GM19193 (cell line): Measurements from ENCODE around the gene RPLP2.

Source experiments
- POLR2A ChIP-seq: IDR thresholded peaks from 4 replicates; pipeline ENCODE4 v1.6.1; 2011; ENCODE audit not compliant: insufficient read depth, insufficient read length; ENCODE audit errors: extremely low read depth

RPLP2 gene

DNA sequence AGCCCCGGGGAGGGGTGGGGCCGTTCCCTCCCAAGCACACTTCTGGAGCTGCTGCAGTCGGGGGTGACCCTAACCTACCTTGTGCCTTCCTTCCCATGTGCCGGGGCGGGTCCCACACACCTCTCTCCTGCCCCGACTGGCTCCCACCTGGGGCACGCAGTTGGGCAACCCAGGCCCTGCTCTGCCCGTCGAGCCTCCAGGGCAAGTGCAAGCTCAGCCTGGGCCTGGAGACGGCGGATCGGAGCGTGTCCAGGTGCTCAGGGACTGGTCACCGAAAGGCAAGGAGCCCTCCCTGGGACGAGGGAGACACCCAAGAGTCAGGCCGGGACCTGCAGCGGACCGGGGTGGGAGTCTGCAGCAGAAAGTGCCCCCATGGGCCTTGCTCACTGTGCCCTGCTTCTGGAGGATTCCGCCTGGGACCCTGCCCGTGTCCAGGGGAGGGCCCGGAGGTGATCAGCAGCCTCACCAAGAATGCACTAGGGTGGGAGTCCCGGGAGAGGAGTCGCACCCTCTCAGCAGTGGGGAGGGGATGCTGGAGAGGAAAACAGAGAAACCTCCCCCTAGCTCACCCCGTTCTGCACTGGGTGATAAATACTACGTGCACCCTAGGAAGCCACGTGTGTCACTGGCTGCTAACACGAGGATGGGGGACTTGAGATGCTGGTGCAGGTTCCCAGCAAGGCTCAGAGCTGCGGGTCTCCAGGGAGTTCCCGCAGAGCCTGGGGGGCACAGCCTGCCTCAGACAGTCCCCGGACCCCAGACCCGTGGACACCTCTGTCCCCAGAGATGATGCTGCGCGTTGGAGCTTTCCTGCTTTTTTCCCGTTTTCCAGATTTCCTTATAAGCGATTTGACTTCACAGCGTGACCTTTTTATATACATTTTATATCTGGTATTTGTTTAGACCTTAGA lies 27.2 kb upstream of the RPLP2 start:
- no peak for TF ChIP-seq POLR2A

- TF ChIP-seq POLR2A, result no peak
Observed at GRCh38 chr11:783581-784015, 26.2 kb upstream of the RPLP2 start.

DNA sequence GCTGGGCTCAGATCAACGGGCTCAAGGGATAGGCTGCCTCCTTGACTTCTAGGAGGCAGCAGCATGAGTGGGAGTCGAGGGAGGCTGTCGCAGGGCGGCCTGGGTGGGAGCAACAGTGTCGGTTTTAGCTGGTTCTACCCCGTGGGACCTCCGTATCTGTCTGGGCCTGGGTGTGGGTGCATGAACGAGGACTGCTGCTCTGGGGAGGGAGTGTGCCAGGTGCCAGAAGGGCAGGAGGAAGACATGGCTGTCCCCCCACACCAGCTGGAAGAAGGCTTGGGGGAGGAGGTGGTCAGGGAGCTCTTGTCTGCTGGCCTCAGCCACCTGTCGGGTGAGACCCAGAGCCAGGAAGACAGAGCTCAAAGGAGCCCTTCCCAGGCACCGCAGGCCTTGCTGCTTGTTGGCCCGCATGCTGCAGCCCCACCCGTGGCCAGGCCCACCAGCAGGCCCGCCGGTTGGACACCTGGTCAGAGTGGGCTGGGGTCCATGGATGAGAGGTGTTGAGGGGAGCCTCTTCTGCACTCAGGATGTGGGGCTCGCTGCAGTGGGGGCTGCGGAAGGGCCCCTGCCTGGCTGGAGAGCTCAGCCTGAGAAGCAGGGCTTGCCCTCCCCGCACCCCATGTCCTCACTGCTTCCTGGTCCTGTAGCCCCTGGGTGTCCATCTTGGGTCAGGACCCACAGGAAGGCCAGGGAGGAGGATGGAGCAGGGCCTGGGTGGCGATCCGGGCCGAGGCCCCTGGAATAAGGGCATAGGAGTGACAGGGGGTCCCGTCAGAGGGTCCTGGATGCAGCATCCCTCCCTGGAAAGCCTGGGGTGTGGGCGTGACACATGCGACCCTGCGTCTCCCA lies 23.3 kb upstream of the RPLP2 start:
- no peak for TF ChIP-seq POLR2A

DNA sequence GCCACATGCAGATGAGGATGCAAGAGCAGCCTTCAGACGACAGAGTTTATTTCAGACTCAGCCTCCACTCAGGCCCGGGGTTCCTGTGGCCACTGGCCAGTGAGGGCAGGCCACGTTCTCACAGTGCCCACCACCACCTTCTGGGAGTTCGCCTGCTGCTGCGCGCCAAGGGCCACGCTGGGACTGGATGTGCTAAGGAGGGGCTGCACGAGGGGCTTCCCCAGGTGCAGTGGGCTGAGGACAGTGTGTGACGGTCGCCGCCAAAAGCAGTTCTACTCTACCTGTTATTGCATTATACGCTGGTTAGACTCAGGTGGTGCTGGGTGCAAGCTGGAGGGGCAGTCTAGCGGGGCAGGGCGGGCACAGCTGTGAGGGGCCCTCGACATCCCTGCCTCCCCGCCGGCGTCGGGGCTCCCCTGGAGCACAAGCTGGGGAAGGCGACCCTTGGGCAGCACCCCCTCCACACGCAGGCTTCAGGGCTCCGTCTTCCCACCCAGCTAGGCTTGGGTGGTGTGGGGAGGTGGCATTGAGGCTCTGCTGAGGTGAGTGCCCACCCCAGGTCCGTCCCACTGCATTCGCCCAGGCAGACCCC lies 22.6 kb upstream of the RPLP2 start:
- no peak for TF ChIP-seq POLR2A

DNA sequence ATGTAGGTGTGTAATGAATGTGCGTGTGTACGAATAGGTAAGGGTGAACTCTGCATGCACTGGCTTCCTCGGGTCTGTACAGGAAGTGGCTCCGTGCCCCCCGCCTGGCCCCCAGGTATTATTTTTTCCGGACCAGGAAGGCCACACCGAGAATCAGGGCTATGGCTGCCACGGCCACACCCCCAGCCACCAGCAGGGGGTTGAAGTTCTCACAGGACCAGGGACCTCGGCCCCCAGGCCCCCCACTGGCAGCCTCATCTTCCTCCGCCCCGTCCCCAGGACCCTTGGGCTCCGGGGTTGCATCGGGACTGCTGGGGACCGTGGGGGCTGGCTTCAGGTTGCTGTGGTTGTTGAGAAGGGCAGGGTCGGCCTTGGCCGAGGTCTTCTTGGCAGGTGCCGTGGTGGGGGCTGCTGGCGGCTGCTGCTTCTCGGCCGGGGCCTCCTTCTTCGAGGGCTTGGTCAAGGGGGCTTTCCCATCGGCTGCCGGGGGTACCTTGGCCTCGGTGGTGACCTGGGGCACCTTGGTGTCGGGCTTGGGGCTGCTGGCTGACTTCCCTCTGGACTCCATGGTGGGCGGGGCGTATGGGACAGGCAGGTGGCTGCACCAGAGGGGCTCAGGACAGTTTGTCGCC lies 21.6 kb upstream of the RPLP2 start:
- TF ChIP-seq POLR2A, result no peak

- no peak for TF ChIP-seq POLR2A
Observed at GRCh38 chr11:788953-789940, 20.5 kb upstream of the RPLP2 start.

GRCh38 chr11:789943-790342 lies 19.8 kb upstream of the RPLP2 start, which contains the start of gene CEND1:
TSS of gene CEND1 (minus strand) at chr11:790090. CDS start at chr11:788576, 1,514 bp downstream.
- TF ChIP-seq POLR2A, result no peak

- TF ChIP-seq POLR2A, result no peak
Observed at GRCh38 chr11:790721-791564, 18.8 kb upstream of the RPLP2 start.

GRCh38 chr11:791658-792534 lies 17.9 kb upstream of the RPLP2 start:
- no peak for TF ChIP-seq POLR2A

GRCh38 chr11:792535-792821 lies 17.3 kb upstream of the RPLP2 start:
- no peak for TF ChIP-seq POLR2A

DNA sequence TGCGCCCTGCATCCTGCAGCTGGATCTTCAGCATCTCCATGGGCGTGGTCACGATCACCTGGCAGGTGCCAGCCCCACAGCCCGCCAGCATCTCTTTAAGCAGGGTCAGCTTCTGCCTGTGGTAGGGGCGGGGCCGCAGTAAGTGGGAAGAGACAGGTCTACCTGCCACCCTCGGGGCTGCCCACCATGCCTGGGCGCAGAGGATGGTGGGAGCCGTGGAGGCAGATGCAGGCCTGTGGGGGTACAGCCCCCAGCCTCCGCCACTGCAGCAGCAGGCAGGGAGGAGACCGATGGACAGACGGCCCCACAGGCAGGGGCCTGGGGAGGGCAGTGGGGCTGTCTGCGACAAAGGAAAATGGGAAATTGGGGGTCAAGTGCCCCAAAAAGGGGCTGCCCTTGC lies 16.9 kb upstream of the RPLP2 start:
- no peak for TF ChIP-seq POLR2A

- TF ChIP-seq POLR2A, result no peak
Observed at GRCh38 chr11:793556-793955, 16.2 kb upstream of the RPLP2 start.
